DOHH2 (cell line): ENCODE results near the gene RNF207.

ENCODE experiments used
- EZH2phosphoT487 ChIP-seq: fragments of 200-600 bp; sonication (generic); IDR thresholded peaks from 2 replicates; pipeline ENCODE4 v1.6.1; 2017; ENCODE audit warnings: borderline replicate concordance, mild to moderate bottlenecking, antibody characterized with exemption, low read length, moderate library complexity, mixed read lengths
- TF ChIP-seq, protein P1 (sequence below): fragments of 200-600 bp; sonication (generic); IDR thresholded peaks from one replicate; pipeline ENCODE4 v1.5.1; 2014; ENCODE audit warnings: antibody characterized with exemption, mild to moderate bottlenecking, low read depth, low read length; ENCODE audit not compliant: poor library complexity, severe bottlenecking

DNA sequence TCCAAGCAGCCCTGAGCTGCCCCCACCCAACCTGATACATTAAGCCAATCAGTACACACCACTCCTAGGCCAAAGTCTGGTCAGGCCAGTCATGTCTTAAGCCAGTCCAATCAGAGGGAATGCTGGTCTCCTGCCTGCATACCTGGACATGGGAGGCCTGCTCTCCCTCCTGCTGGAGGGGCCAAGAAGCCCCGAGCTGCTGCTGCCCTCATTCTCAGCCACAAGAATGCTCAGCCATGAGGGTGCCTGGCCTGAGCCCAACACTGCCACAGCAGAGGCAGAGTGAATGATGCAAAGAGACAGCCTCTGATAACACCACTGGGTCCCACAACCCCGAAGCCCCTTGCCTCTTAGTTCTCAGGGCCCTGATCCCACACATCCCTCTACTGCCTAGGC is 48.8 kb upstream of the RNF207 start:
- no peak for TF ChIP-seq EZH2phosphoT487
- TF ChIP-seq, protein P1, sequence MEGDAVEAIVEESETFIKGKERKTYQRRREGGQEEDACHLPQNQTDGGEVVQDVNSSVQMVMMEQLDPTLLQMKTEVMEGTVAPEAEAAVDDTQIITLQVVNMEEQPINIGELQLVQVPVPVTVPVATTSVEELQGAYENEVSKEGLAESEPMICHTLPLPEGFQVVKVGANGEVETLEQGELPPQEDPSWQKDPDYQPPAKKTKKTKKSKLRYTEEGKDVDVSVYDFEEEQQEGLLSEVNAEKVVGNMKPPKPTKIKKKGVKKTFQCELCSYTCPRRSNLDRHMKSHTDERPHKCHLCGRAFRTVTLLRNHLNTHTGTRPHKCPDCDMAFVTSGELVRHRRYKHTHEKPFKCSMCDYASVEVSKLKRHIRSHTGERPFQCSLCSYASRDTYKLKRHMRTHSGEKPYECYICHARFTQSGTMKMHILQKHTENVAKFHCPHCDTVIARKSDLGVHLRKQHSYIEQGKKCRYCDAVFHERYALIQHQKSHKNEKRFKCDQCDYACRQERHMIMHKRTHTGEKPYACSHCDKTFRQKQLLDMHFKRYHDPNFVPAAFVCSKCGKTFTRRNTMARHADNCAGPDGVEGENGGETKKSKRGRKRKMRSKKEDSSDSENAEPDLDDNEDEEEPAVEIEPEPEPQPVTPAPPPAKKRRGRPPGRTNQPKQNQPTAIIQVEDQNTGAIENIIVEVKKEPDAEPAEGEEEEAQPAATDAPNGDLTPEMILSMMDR: no peak
